Stomach (tissue), 9 donors: ENCODE data around the gene AGBL4. TPM values are rescaled to one million over a fixed set of nuclear protein-coding genes. Genes with fewer than 3 reads are reported as not detected.

ENCODE experiments used
- DNase-seq, 2 donors: peaks; one replicate each; pipeline versions ENCODE4 v3.0.0 to v3.0.0-alpha.2; 2013 to 2019
- H3K27ac ChIP-seq, 5 donors: fragments of 200-600 bp in 4 of 5; sonication (generic) in 4 of 5; one replicate each; pipeline ENCODE4 v1.5.1; 2013 to 2019; ENCODE audit warnings: mild to moderate bottlenecking in 1 of 5, moderate library complexity in 1 of 5
- H3K27me3 ChIP-seq, 3 donors: fragments of 200-600 bp; sonication (generic); one replicate each; pipeline ENCODE4 v1.5.1; 2017 to 2019; ENCODE audit warnings: mixed run types in 1 of 3
- H3K36me3 ChIP-seq, 4 donors: fragments of 200-600 bp; sonication (generic); 1 replicate in 3 of 4; 2 replicates in 1 of 4; pipeline ENCODE4 v1.5.1; 2016 to 2019
- H3K4me1 ChIP-seq, 4 donors: fragments of 200-600 bp; sonication (generic); one replicate each; pipeline ENCODE4 v1.5.1; 2016 to 2019
- H3K4me3 ChIP-seq, 4 donors: fragments of 200-600 bp; sonication (generic) in 3 of 4; one replicate each; pipeline ENCODE4 v1.5.1; 2016 to 2019; ENCODE audit warnings: mild to moderate bottlenecking in 1 of 4
- H3K9me3 ChIP-seq, 4 donors: fragments of 200-600 bp; sonication (generic); one replicate each; pipeline ENCODE4 v1.5.1; 2016 to 2019
- CTCF ChIP-seq, 7 experiments: fragments of 450-650 bp in 4 of 7; fragments of 200-600 bp in 3 of 7; sonication (generic) in 3 of 7; IDR thresholded peaks; one replicate each; pipeline ENCODE4 v1.5.1; 2016 to 2019; ENCODE audit warnings: antibody characterized with exemption in 7 of 7, control low read depth in 2 of 7, mild to moderate bottlenecking in 1 of 7
- EP300 ChIP-seq: sonication (generic); formaldehyde crosslinking; IDR thresholded peaks from one replicate; pipeline ENCODE4 v1.6.1; 2017; ENCODE audit warnings: antibody characterized with exemption
- POLR2A ChIP-seq, 4 donors: fragments of 450-650 bp; IDR thresholded peaks; one replicate each; pipeline ENCODE4 v1.6.1; 2016; ENCODE audit warnings: antibody characterized with exemption in 4 of 4, control low read depth in 2 of 4, mild to moderate bottlenecking in 1 of 4, moderate library complexity in 1 of 4
- POLR2AphosphoS5 ChIP-seq, 3 donors: sonication (generic); formaldehyde crosslinking; IDR thresholded peaks; one replicate each; pipeline ENCODE4 v1.6.1; 2016; ENCODE audit warnings: antibody characterized with exemption in 3 of 3
- WGBS, 5 donors: extraction: QIAGEN DNeasy Blood & Tissue Kit in 3 of 5; methylation state at CpG; one replicate each; pipeline versions ENCODE4 v1.1.5 to v1.1.7; 2013 to 2018; 5-methylcytosine and 5-hydroxymethylcytosine counted together
- intact Hi-C: fragments of 100-400 bp; cut with DNase I; formaldehyde crosslinking; loops from one replicate; pipeline ENCODE4 v1.15.1; 2023; ENCODE audit warnings: low total_unique reads
- polyA plus RNA-seq, 3 donors: library from polyadenylated mRNA; stranded (reverse); fragments of 200-250 nt; gene quantifications; one replicate each; pipeline ENCODE4 v1.2.3, GENCODE V29; 2013
- total RNA-seq, 5 donors: library from RNA; depleted of rRNA; stranded (reverse); fragments of >200 nt; gene quantifications; one replicate each; pipeline versions ENCODE4 v1.1.0 to v1.2.3, GENCODE V29; 2014 to 2016
- donor health status: healthy with polysubstance abuse.
- donor health status: Bipolar disorder and iron deficiency.
- donor health status: healthy.

AGBL4 gene
- total and polyA plus RNA-seq, 8 donors: 0.92 TPM; not detected in 7

GRCh38 chr1:48495911-48496310 lies 1527.8 kb downstream of the AGBL4 start:
- 93 to 97% (median 95%) methylated on average over 3 of the region's 3 CpGs for WGBS, 5 donors
- Histone ChIP-seq H3K9me3 (no peaks in the 10 kb centered on the region), H3K36me3 (no peaks in the 10 kb centered on the region), H3K4me3 (no peak overlapping the region), H3K4me1 (peaks cover 0 to 23% (median 14%) of the 10 kb centered on the region in 4 donors), H3K27ac (no peak overlapping the region), H3K27me3 (no peaks in the 10 kb centered on the region)
- no peak for DNase-seq
- intact Hi-C loops: no loop called here
- TF ChIP-seq POLR2AphosphoS5 (IDR thresholded peaks at IDR 0.05) (no peak), CTCF (IDR thresholded peaks at IDR 0.05) (no peak), POLR2A (IDR thresholded peaks at IDR 0.05) (no peak), EP300 (no peak)

- WGBS, 5 donors: 82 to 95% (median 85%) methylated on average over 1 of the region's 1 CpG
These were observed 1528.6 kb downstream of the AGBL4 start for GRCh38 chr1:48495166-48495565.

GRCh38 chr1:48493970-48494769 lies 1529.6 kb downstream of the AGBL4 start:
- intact Hi-C loops: no loop called here

More at GRCh38 chr1:48495166-48495565, 1528.6 kb downstream of the AGBL4 start:
- Histone ChIP-seq H3K36me3 (no peaks in the 10 kb centered on the region), H3K9me3 (no peaks in the 10 kb centered on the region), H3K27ac (no peak overlapping the region), H3K4me3 (no peak overlapping the region), H3K27me3 (no peaks in the 10 kb centered on the region), H3K4me1 (peaks cover 0 to 23% (median 14%) of the 10 kb centered on the region in 4 donors)
- intact Hi-C loops: no loop called here
- TF ChIP-seq POLR2A (IDR thresholded peaks at IDR 0.05) (no peak), CTCF (IDR thresholded peaks at IDR 0.05) (no peak), POLR2AphosphoS5 (IDR thresholded peaks at IDR 0.05) (no peak), EP300 (no peak)
- no peak for DNase-seq

GRCh38 chr1:48493041-48493440 lies 1530.7 kb downstream of the AGBL4 start:
- no peak for TF ChIP-seq POLR2AphosphoS5 (IDR thresholded peaks at IDR 0.05)
- no peak for TF ChIP-seq CTCF (IDR thresholded peaks at IDR 0.05)
- TF ChIP-seq EP300: no peak
- no peak for TF ChIP-seq POLR2A (IDR thresholded peaks at IDR 0.05)
- no peaks in the 10 kb centered on the region for H3K36me3 ChIP-seq
- intact Hi-C loops: no loop called here
- no peak for DNase-seq
- H3K27ac ChIP-seq: no peak overlapping the region
- no peak overlapping the region for H3K4me3 ChIP-seq
- no peaks in the 10 kb centered on the region for H3K27me3 ChIP-seq
- H3K4me1 ChIP-seq: peaks cover 0 to 16% (median 9%) of the 10 kb centered on the region in 4 donors
- no peaks in the 10 kb centered on the region for H3K9me3 ChIP-seq
- WGBS, 5 donors: 60 to 75% (median 64%) methylated on average over 5 of the region's 5 CpGs

More at GRCh38 chr1:48493970-48494769, 1529.6 kb downstream of the AGBL4 start:
- peaks cover 0 to 23% (median 14%) of the 10 kb centered on the region in 4 donors for H3K4me1 ChIP-seq
- peak in 1 of 2 donors; percentile 87 for DNase-seq
- TF ChIP-seq POLR2AphosphoS5 (IDR thresholded peaks at IDR 0.05) (peak in 1 of 3 donors; percentile 39), POLR2A (IDR thresholded peaks at IDR 0.05) (no peak)
- H3K4me3 ChIP-seq: no peak overlapping the region
- no peaks in the 10 kb centered on the region for H3K9me3 ChIP-seq
- no peaks in the 10 kb centered on the region for H3K36me3 ChIP-seq
- WGBS, 5 donors: 48 to 56% (median 51%) methylated on average over 5 of the region's 5 CpGs
- peak overlapping the region; percentile 3 to 62 (median 60) for H3K27ac ChIP-seq
- H3K27me3 ChIP-seq: no peaks in the 10 kb centered on the region

GRCh38 chr1:48492392-48492791 lies 1531.4 kb downstream of the AGBL4 start:
- Histone ChIP-seq H3K4me1 (peaks cover 0 to 15% (median 8%) of the 10 kb centered on the region in 4 donors), H3K36me3 (no peaks in the 10 kb centered on the region), H3K27me3 (no peaks in the 10 kb centered on the region), H3K4me3 (no peak overlapping the region), H3K9me3 (no peaks in the 10 kb centered on the region), H3K27ac (no peak overlapping the region)
- TF ChIP-seq EP300: no peak
- TF ChIP-seq POLR2A (IDR thresholded peaks at IDR 0.05): no peak
- TF ChIP-seq CTCF (IDR thresholded peaks at IDR 0.05): no peak
- TF ChIP-seq POLR2AphosphoS5 (IDR thresholded peaks at IDR 0.05): no peak
- DNase-seq: peak in 1 of 2 donors; percentile 35
- intact Hi-C loops: no loop called here
